RWPE2 (cell line): ENCODE measurements around the gene CLEC2B.

Experiments used
- ATAC-seq: fragments of 200-7000 bp; cut with Tn5 transposase; 3 replicates; pipeline ENCODE4 v1.9.1; 2021; ENCODE audit warnings: low read depth
- DNase-seq: peaks from one replicate; pipeline ENCODE4 v3.0.0-alpha.2; 2020; ENCODE audit warnings: low spot score
- H3K27ac ChIP-seq: fragments of 450-650 bp; 2 replicates; pipeline ENCODE4 v1.5.1; 2017; ENCODE audit warnings: mild to moderate bottlenecking; ENCODE audit not compliant: poor library complexity, severe bottlenecking
- H3K27me3 ChIP-seq: fragments of 250-450 bp; sonication (Bioruptor Pico); 2 replicates; pipeline ENCODE4 v1.5.1; 2021; ENCODE audit warnings: mild to moderate bottlenecking, moderate library complexity; ENCODE audit not compliant: insufficient read depth, poor library complexity, severe bottlenecking
- H3K36me3 ChIP-seq: fragments of 250-450 bp; sonication (Bioruptor Pico); 2 replicates; pipeline ENCODE4 v1.5.1; 2020; ENCODE audit warnings: low read depth, mild to moderate bottlenecking, moderate library complexity
- H3K4me1 ChIP-seq: fragments of 250-450 bp; sonication (Bioruptor Pico); 2 replicates; pipeline ENCODE4 v1.5.1; 2021; ENCODE audit warnings: mild to moderate bottlenecking, moderate library complexity; ENCODE audit not compliant: insufficient read depth, poor library complexity, severe bottlenecking
- H3K4me3 ChIP-seq: fragments of 250-450 bp; sonication (Bioruptor Pico); 2 replicates; pipeline ENCODE4 v1.5.1; 2021; ENCODE audit warnings: mild to moderate bottlenecking, moderate library complexity; ENCODE audit not compliant: severe bottlenecking
- H3K9me3 ChIP-seq: fragments of 250-450 bp; sonication (Bioruptor Pico); 2 replicates; pipeline ENCODE4 v1.5.1; 2021; ENCODE audit warnings: mild to moderate bottlenecking, moderate library complexity; ENCODE audit not compliant: severe bottlenecking
- CTCF ChIP-seq: fragments of 450-650 bp; IDR thresholded peaks from one replicate; pipeline ENCODE4 v1.5.1; 2017; ENCODE audit warnings: mild to moderate bottlenecking, moderate library complexity; ENCODE audit not compliant: poor library complexity, severe bottlenecking

Gene CLEC2B

GRCh38 chr12:9851927-9852326 is 17.2 kb downstream of the CLEC2B start:
- no peak overlapping the region for H3K4me3 ChIP-seq
- no peaks in the 10 kb centered on the region for H3K9me3 ChIP-seq
- no peaks in the 10 kb centered on the region for H3K36me3 ChIP-seq
- no peak for ATAC-seq
- no peaks in the 10 kb centered on the region for H3K27me3 ChIP-seq
- no peak overlapping the region for H3K27ac ChIP-seq
- TF ChIP-seq CTCF: no peak
- no peaks in the 10 kb centered on the region for H3K4me1 ChIP-seq
- no peak for DNase-seq

GRCh38 chr12:9851050-9851449 is 18.1 kb downstream of the CLEC2B start:
- Histone ChIP-seq H3K9me3 (no peaks in the 10 kb centered on the region), H3K36me3 (no peaks in the 10 kb centered on the region), H3K4me3 (no peak overlapping the region), H3K27me3 (no peaks in the 10 kb centered on the region), H3K4me1 (no peaks in the 10 kb centered on the region), H3K27ac (no peak overlapping the region)
- DNase-seq: no peak
- no peak for ATAC-seq
- TF ChIP-seq CTCF: no peak

GRCh38 chr12:9848899-9849298 is 20.3 kb downstream of the CLEC2B start:
- H3K9me3 ChIP-seq: no peaks in the 10 kb centered on the region
- no peak for TF ChIP-seq CTCF
- H3K27me3 ChIP-seq: no peaks in the 10 kb centered on the region
- H3K36me3 ChIP-seq: no peaks in the 10 kb centered on the region
- H3K4me1 ChIP-seq: no peaks in the 10 kb centered on the region
- no peak overlapping the region for H3K27ac ChIP-seq
- no peak overlapping the region for H3K4me3 ChIP-seq
- ATAC-seq (no peak), DNase-seq (no peak)

- H3K27ac ChIP-seq: no peak overlapping the region
- no peaks in the 10 kb centered on the region for H3K4me1 ChIP-seq
- H3K27me3 ChIP-seq: no peaks in the 10 kb centered on the region
- H3K9me3 ChIP-seq: no peaks in the 10 kb centered on the region
- no peak for DNase-seq
- no peaks in the 10 kb centered on the region for H3K36me3 ChIP-seq
- no peak for ATAC-seq
- no peak for TF ChIP-seq CTCF
- no peak overlapping the region for H3K4me3 ChIP-seq
Observed at GRCh38 chr12:9843407-9843806, 25.7 kb downstream of the CLEC2B start.

GRCh38 chr12:9831720-9832119 is 37.4 kb downstream of the CLEC2B start:
- H3K36me3 ChIP-seq: no peaks in the 10 kb centered on the region
- no peak for DNase-seq
- no peak overlapping the region for H3K4me3 ChIP-seq
- H3K27me3 ChIP-seq: no peaks in the 10 kb centered on the region
- no peaks in the 10 kb centered on the region for H3K4me1 ChIP-seq
- H3K9me3 ChIP-seq: no peaks in the 10 kb centered on the region
- no peak overlapping the region for H3K27ac ChIP-seq
- no peak for ATAC-seq
- no peak for TF ChIP-seq CTCF
